Mesendoderm (in vitro differentiated cells): ENCODE measurements around the gene TCF15.

Experiments
- DNase-seq: peaks from one replicate; pipeline ENCODE4 v3.0.0; 2013
- H2AK5ac ChIP-seq: 2 replicates; pipeline ENCODE4 v1.6.1; 2013; ENCODE audit warnings: low read length, inconsistent platforms
- H2BK120ac ChIP-seq: 2 replicates; pipeline ENCODE4 v1.6.1; 2013; ENCODE audit warnings: low read depth, mild to moderate bottlenecking, low read length, moderate library complexity, mixed read lengths
- H2BK15ac ChIP-seq: replicated peaks from 2 replicates; pipeline ENCODE4 v1.6.1; 2013; ENCODE audit warnings: low read depth, mild to moderate bottlenecking, moderate library complexity
- H2BK5ac ChIP-seq: 2 replicates; pipeline ENCODE4 v1.6.1; 2013; ENCODE audit warnings: low read length, inconsistent platforms
- H3K18ac ChIP-seq: 2 replicates; pipeline ENCODE4 v1.6.1; 2013; ENCODE audit warnings: mild to moderate bottlenecking, low read length, mixed read lengths
- H3K23ac ChIP-seq: one replicate; pipeline ENCODE4 v1.6.1; 2013; ENCODE audit warnings: low read length
- H3K27ac ChIP-seq: 2 replicates; pipeline ENCODE4 v1.5.1; 2013; ENCODE audit warnings: low read depth, mild to moderate bottlenecking, inconsistent platforms, low read length, moderate library complexity
- H3K27me3 ChIP-seq: 2 replicates; pipeline ENCODE4 v1.6.1; 2013; ENCODE audit warnings: low read length, control low read depth, mild to moderate bottlenecking, inconsistent platforms; ENCODE audit not compliant: insufficient read depth, poor library complexity
- H3K36me3 ChIP-seq: 2 replicates; pipeline ENCODE4 v1.6.1; 2013; ENCODE audit warnings: low read length, inconsistent platforms; ENCODE audit not compliant: control insufficient read depth, insufficient read depth
- H3K4ac ChIP-seq: one replicate; pipeline ENCODE4 v1.6.1; 2013; ENCODE audit warnings: low read depth, mild to moderate bottlenecking, low read length, moderate library complexity
- H3K4me1 ChIP-seq: 2 replicates; pipeline ENCODE4 v1.6.1; 2013; ENCODE audit warnings: low read depth, low read length, inconsistent platforms; ENCODE audit not compliant: control insufficient read depth
- H3K4me2 ChIP-seq: 2 replicates; pipeline ENCODE4 v1.6.1; 2013; ENCODE audit warnings: low read length
- H3K4me3 ChIP-seq: 2 replicates; pipeline ENCODE4 v1.5.1; 2013; ENCODE audit warnings: mild to moderate bottlenecking, low read length
- H3K56ac ChIP-seq: one replicate; pipeline ENCODE4 v1.6.1; 2013; ENCODE audit warnings: low read length
- H3K79me1 ChIP-seq: 2 replicates; pipeline ENCODE4 v1.6.1; 2013; ENCODE audit warnings: low read length, inconsistent platforms
- H3K79me2 ChIP-seq: 2 replicates; pipeline ENCODE4 v1.6.1; 2013; ENCODE audit warnings: mild to moderate bottlenecking, low read length; ENCODE audit not compliant: control insufficient read depth, insufficient read depth
- H3K9ac ChIP-seq: 2 replicates; pipeline ENCODE4 v1.6.1; 2013; ENCODE audit warnings: low read length, inconsistent platforms
- H4K5ac ChIP-seq: one replicate; pipeline ENCODE4 v1.6.1; 2013; ENCODE audit warnings: low read length
- H4K8ac ChIP-seq: one replicate; pipeline ENCODE4 v1.6.1; 2013; ENCODE audit warnings: low read depth, mild to moderate bottlenecking, control low read depth, low read length, moderate library complexity
- WGBS: extraction: QIAGEN DNeasy Blood & Tissue Kit; methylation state at CpG from one replicate; pipeline ENCODE4 v1.1.7; 2013; ENCODE audit warnings: low lambda C conversion rate, missing lambda C conversion rate; ENCODE audit not compliant: insufficient coverage; ENCODE audit errors: extremely low coverage; 5-methylcytosine and 5-hydroxymethylcytosine counted together

TCF15 gene

GRCh38 chr20:653590-654416 lies 43.7 kb upstream of the TCF15 start:
- DNase-seq, result no peak
- H3K27me3 ChIP-seq, result no peaks in the 10 kb centered on the region
- H4K8ac ChIP-seq, result no peak overlapping the region
- no peak overlapping the region for H3K23ac ChIP-seq
- no CpG with 5 or more reads among the region's 31 CpGs for WGBS
- H4K5ac ChIP-seq, result no peak overlapping the region
- H3K79me2 ChIP-seq, result no peaks in the 10 kb centered on the region
- H2BK5ac ChIP-seq, result peak overlapping the region; percentile 30
- H3K9ac ChIP-seq, result peak overlapping the region; percentile 65
- peak overlapping the region; percentile 64 for H3K4me2 ChIP-seq
- H3K4ac ChIP-seq, result peak overlapping the region; percentile 78
- H3K56ac ChIP-seq, result peak overlapping the region; percentile 85
- peaks cover 2% of the 10 kb centered on the region for H3K79me1 ChIP-seq
- H2BK120ac ChIP-seq, result peak overlapping the region; percentile 34
- no peaks in the 10 kb centered on the region for H3K36me3 ChIP-seq
- no peak overlapping the region for H3K27ac ChIP-seq
- H2BK15ac ChIP-seq, result no peak overlapping the region
- peak overlapping the region; percentile 73 for H3K18ac ChIP-seq
- H3K4me3 ChIP-seq, result peak overlapping the region; percentile 34
- peaks cover 20% of the 10 kb centered on the region for H3K4me1 ChIP-seq
- peak overlapping the region; percentile 14 for H2AK5ac ChIP-seq

GRCh38 chr20:653110-653589 lies 43.0 kb upstream of the TCF15 start, which contains the start of gene SRXN1:
TSS of gene SRXN1 (minus strand) at chr20:653200. CDS start at chr20:653185, 15 bp downstream.
- H3K27me3 ChIP-seq, result no peaks in the 10 kb centered on the region
- peak within 1 kb of the TSS; percentile 53 for H3K23ac ChIP-seq
- peak within 1 kb of the TSS; percentile 73 for H3K18ac ChIP-seq
- H3K4me3 ChIP-seq, result peak within 1 kb of the TSS; percentile 69
- H3K9ac ChIP-seq, result peak within 1 kb of the TSS; percentile 86
- H2AK5ac ChIP-seq, result peak within 1 kb of the TSS; percentile 91
- peak within 1 kb of the TSS; percentile 39 for H2BK5ac ChIP-seq
- no peaks in the 10 kb centered on the region for H3K79me2 ChIP-seq
- peak within 1 kb of the TSS; percentile 34 for H2BK120ac ChIP-seq
- H3K36me3 ChIP-seq, result no peaks in the 10 kb centered on the region
- H4K5ac ChIP-seq, result no peak within 1 kb of the TSS
- no peak within 1 kb of the TSS for H4K8ac ChIP-seq
- H3K4me1 ChIP-seq, result peaks cover 17% of the 10 kb centered on the region
- DNase-seq, result peak; percentile 96
- H3K4me2 ChIP-seq, result peak within 1 kb of the TSS; percentile 79
- WGBS, result no CpG with 5 or more reads among the region's 74 CpGs
- peak within 1 kb of the TSS; percentile 78 for H3K4ac ChIP-seq
- no peak within 1 kb of the TSS for H2BK15ac ChIP-seq
- peaks cover 2% of the 10 kb centered on the region for H3K79me1 ChIP-seq
- peak within 1 kb of the TSS; percentile 92 for H3K56ac ChIP-seq
- H3K27ac ChIP-seq, result no peak within 1 kb of the TSS

GRCh38 chr20:652615-653109 lies 42.6 kb upstream of the TCF15 start:
- Histone ChIP-seq H3K79me2 (no peaks in the 10 kb centered on the region), H3K18ac (peak overlapping the region; percentile 1), H3K56ac (peak overlapping the region; percentile 92), H3K4me2 (peak overlapping the region; percentile 79), H3K4me1 (peaks cover 13% of the 10 kb centered on the region), H3K27ac (no peak overlapping the region), H3K79me1 (peaks cover 2% of the 10 kb centered on the region), H3K4ac (no peak overlapping the region), H3K4me3 (peak overlapping the region; percentile 69), H3K23ac (peak overlapping the region; percentile 53), H4K5ac (no peak overlapping the region), H2BK5ac (peak overlapping the region; percentile 39), H4K8ac (no peak overlapping the region), H3K9ac (peak overlapping the region; percentile 86), H2BK120ac (no peak overlapping the region), H3K27me3 (no peaks in the 10 kb centered on the region), H3K36me3 (peaks cover 3% of the 10 kb centered on the region), H2BK15ac (no peak overlapping the region), H2AK5ac (no peak overlapping the region)
- DNase-seq, result peak; percentile 62
- no CpG with 5 or more reads among the region's 36 CpGs for WGBS

GRCh38 chr20:651713-652614 lies 41.9 kb upstream of the TCF15 start:
- Histone ChIP-seq H3K27ac (no peak overlapping the region), H3K4me3 (peak overlapping the region; percentile 69)
- WGBS, result no CpG with 5 or more reads among the region's 20 CpGs

GRCh38 chr20:650954-651353 lies 40.8 kb upstream of the TCF15 start:
- H4K5ac ChIP-seq, result no peak overlapping the region
- H3K4me1 ChIP-seq, result peaks cover 7% of the 10 kb centered on the region
- H3K23ac ChIP-seq, result no peak overlapping the region
- no peak overlapping the region for H3K56ac ChIP-seq
- no CpG with 5 or more reads among the region's 5 CpGs for WGBS
- H3K4me3 ChIP-seq, result no peak overlapping the region
- H3K9ac ChIP-seq, result no peak overlapping the region
- H3K18ac ChIP-seq, result no peak overlapping the region
- H3K27ac ChIP-seq, result no peak overlapping the region
- peaks cover 3% of the 10 kb centered on the region for H3K36me3 ChIP-seq
- H3K4me2 ChIP-seq, result no peak overlapping the region
- H2BK120ac ChIP-seq, result no peak overlapping the region
- H3K79me1 ChIP-seq, result peaks cover 2% of the 10 kb centered on the region
- no peak overlapping the region for H3K4ac ChIP-seq
- no peak overlapping the region for H2BK5ac ChIP-seq
- no peak overlapping the region for H2AK5ac ChIP-seq
- no peaks in the 10 kb centered on the region for H3K79me2 ChIP-seq
- no peak overlapping the region for H2BK15ac ChIP-seq
- DNase-seq, result no peak
- H4K8ac ChIP-seq, result no peak overlapping the region
- H3K27me3 ChIP-seq, result no peaks in the 10 kb centered on the region

More at GRCh38 chr20:651713-652614, 41.9 kb upstream of the TCF15 start:
- H4K5ac ChIP-seq, result no peak overlapping the region
- DNase-seq, result no peak
- no peaks in the 10 kb centered on the region for H3K27me3 ChIP-seq
- H3K56ac ChIP-seq, result peak overlapping the region; percentile 45
- no peak overlapping the region for H2BK120ac ChIP-seq
- peak overlapping the region; percentile 79 for H3K4me2 ChIP-seq
- H3K79me2 ChIP-seq, result no peaks in the 10 kb centered on the region
- peaks cover 7% of the 10 kb centered on the region for H3K4me1 ChIP-seq
- no peak overlapping the region for H4K8ac ChIP-seq
- H3K79me1 ChIP-seq, result peaks cover 2% of the 10 kb centered on the region
- H3K23ac ChIP-seq, result no peak overlapping the region
- peak overlapping the region; percentile 86 for H3K9ac ChIP-seq
- peak overlapping the region; percentile 91 for H2AK5ac ChIP-seq
- H3K18ac ChIP-seq, result no peak overlapping the region
- peaks cover 3% of the 10 kb centered on the region for H3K36me3 ChIP-seq
- H2BK15ac ChIP-seq, result no peak overlapping the region
- H3K4ac ChIP-seq, result no peak overlapping the region
- no peak overlapping the region for H2BK5ac ChIP-seq
